Naive B cell (primary cell): ENCODE data around the gene ACADSB. TPM values are rescaled to one million over a fixed set of nuclear protein-coding genes. Genes with fewer than 3 reads are reported as not detected.

ENCODE experiments used
- ATAC-seq, 2 donors: fragments of 150-1000 bp; cut with Tn5 transposase; 2 replicates each; pipeline ENCODE4 v1.10.0; 2021; ENCODE audit warnings: low read depth in 2 of 2, mild to moderate bottlenecking in 2 of 2, moderate library complexity in 2 of 2
- DNase-seq: peaks from one replicate; pipeline ENCODE4 v3.0.0; 2022
- H3K27ac Mint-ChIP-seq, 6 donors: one replicate each; pipeline ENCODE4 v1.8.0; 2020 to 2022; ENCODE audit warnings: mild to moderate bottlenecking in 6 of 6, mixed read lengths in 6 of 6, moderate library complexity in 5 of 6, inconsistent platforms in 2 of 6
- H3K27me3 Mint-ChIP-seq, 3 donors: one replicate each; pipeline ENCODE4 v1.8.0; 2021 to 2022; ENCODE audit warnings: mixed read lengths in 3 of 3, mild to moderate bottlenecking in 1 of 3
- H3K36me3 Mint-ChIP-seq, 2 donors: one replicate each; pipeline ENCODE4 v1.8.0; 2020 to 2022; ENCODE audit warnings: mixed read lengths in 2 of 2, inconsistent platforms in 1 of 2, mild to moderate bottlenecking in 1 of 2
- H3K4me1 Mint-ChIP-seq, 3 donors: one replicate each; pipeline ENCODE4 v1.8.0; 2020 to 2022; ENCODE audit warnings: mixed read lengths in 3 of 3, inconsistent platforms in 1 of 3, mild to moderate bottlenecking in 1 of 3, moderate library complexity in 1 of 3
- H3K4me3 Mint-ChIP-seq, 8 donors: one replicate each; pipeline ENCODE4 v1.8.0; 2020 to 2022; ENCODE audit warnings: mild to moderate bottlenecking in 8 of 8, mixed read lengths in 8 of 8, moderate library complexity in 8 of 8, inconsistent platforms in 2 of 8
- H3K9me3 Mint-ChIP-seq, 7 donors: one replicate each; pipeline ENCODE4 v1.8.0; 2020 to 2022; ENCODE audit warnings: mixed read lengths in 7 of 7, mild to moderate bottlenecking in 5 of 7, inconsistent platforms in 2 of 7, moderate library complexity in 1 of 7
- polyA plus RNA-seq, 6 donors: library from polyadenylated mRNA; unstranded; fragments of 300-500 nt; fragmentation: Illumina TruSeq; gene quantifications; one replicate each; pipeline ENCODE4 v1.2.3, GENCODE V29; 2021; ENCODE audit warnings: low read depth in 6 of 6

Gene ACADSB
- 10 to 100 TPM; 18.4 to 28.6 (median 25.1) TPM for polyA plus RNA-seq

DNA sequence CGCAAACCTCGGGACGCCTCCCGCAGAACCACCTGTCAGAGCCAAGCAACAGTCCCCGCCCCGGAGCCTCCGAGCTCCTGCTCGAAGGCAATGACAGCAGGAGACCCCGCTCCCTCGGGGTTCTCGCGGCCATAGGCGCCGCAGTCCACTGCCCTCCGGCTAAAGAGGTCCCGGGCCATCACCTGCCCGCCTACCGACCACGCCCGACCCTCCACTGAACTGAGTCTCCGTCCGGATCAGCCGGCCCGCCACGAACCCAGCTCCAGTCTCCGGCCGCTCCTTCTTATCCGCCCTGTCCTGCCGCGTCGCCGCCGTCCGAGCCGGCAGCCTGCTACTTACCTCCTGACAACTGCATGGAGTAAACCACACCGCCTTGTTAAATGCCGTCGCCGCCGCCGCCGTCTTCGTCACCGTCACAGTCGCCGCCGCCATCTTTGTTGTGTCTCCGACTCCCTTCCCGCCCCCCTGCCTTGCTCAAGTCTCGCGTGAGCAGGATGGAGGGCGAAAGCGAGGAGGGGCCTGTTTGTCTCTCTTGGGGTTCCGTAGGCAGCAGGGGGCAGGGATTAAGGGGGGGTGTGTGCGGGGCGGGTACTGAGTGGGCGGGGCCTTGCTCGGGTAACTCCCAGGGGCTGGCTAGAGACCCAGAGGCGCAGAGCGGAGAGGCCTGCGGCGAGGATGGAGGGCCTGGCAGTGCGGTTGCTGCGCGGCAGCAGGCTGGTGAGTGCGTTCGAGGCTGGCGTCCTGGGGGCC is at the start of gene ACADSB, which contains the start of gene IKZF5:
Gene ACADSB, plus strand, starts transcription at position 652 of the 750 bp plus-strand sequence. Its CDS starts 24 bp downstream, at position 676.
Gene IKZF5, minus strand, starts transcription at position 441 of the 750 bp plus-strand sequence. CDS start 10,170 bp downstream, outside the sequence.
- Mint-ChIP-seq H3K9me3 (no peaks in the 10 kb centered on the region), H3K36me3 (peaks cover 10 to 17% of the 10 kb centered on the region in 2 donors), H3K27ac (peak within 1 kb of the TSS; percentile 98 to 100 (median 99)), H3K4me1 (peaks cover 38 to 45% (median 39%) of the 10 kb centered on the region in 3 donors), H3K4me3 (peak within 1 kb of the TSS; percentile 93 to 100 (median 100)), H3K27me3 (no peaks in the 10 kb centered on the region)
- ATAC-seq (peak; percentile 85 to 88), DNase-seq (peak; percentile 95)

GRCh38 chr10:122962405-122962804 is 46.4 kb upstream of the ACADSB start:
- DNase-seq (no peak), ATAC-seq (no peak)
- Mint-ChIP-seq H3K36me3 (peaks cover 17 to 30% of the 10 kb centered on the region in 2 donors), H3K27ac (no peak overlapping the region), H3K4me1 (no peaks in the 10 kb centered on the region), H3K27me3 (peaks cover 27 to 47% (median 43%) of the 10 kb centered on the region in 3 donors), H3K9me3 (peaks cover 10 to 38% (median 22%) of the 10 kb centered on the region in 7 donors), H3K4me3 (no peak overlapping the region)

DNA sequence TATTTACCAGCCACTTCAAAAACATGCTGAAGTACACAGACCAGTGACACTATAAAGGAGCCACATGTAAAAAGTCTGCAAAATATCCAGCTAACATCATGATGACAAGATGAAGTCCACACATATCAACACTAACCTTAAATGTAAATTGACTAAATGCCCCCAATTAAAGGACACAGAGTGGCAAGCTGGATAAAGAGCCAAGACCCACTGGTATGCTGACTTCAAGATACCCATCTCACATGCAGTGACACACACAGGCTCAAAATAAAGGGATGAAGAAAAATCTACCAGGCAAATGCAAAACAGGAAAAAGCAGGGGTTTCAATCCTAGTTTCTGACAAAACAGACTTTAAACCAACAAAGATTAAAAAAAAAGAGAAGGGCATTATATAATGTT is 41.9 kb upstream of the ACADSB start:
- DNase-seq, result no peak

GRCh38 chr10:122968698-122969097 is 40.1 kb upstream of the ACADSB start:
- no peaks in the 10 kb centered on the region for H3K4me1 Mint-ChIP-seq
- H3K27me3 Mint-ChIP-seq, result peaks cover 23 to 49% (median 36%) of the 10 kb centered on the region in 3 donors
- no peak overlapping the region for H3K27ac Mint-ChIP-seq
- ATAC-seq, result no peak
- no peak overlapping the region for H3K4me3 Mint-ChIP-seq
- DNase-seq, result no peak
- peaks cover 19 to 36% of the 10 kb centered on the region in 2 donors for H3K36me3 Mint-ChIP-seq
- peaks cover 19 to 48% (median 31%) of the 10 kb centered on the region in 7 donors for H3K9me3 Mint-ChIP-seq

More for the DNA sequence above, 41.9 kb upstream of the ACADSB start:
- Mint-ChIP-seq H3K36me3 (peaks cover 19 to 47% of the 10 kb centered on the region in 2 donors), H3K27ac (no peak overlapping the region), H3K4me1 (no peaks in the 10 kb centered on the region), H3K9me3 (peaks cover 19 to 59% (median 31%) of the 10 kb centered on the region in 7 donors), H3K27me3 (peaks cover 23 to 49% (median 44%) of the 10 kb centered on the region in 3 donors), H3K4me3 (no peak overlapping the region)
- ATAC-seq, result no peak

GRCh38 chr10:122974023-122974422 is 34.8 kb upstream of the ACADSB start:
- Mint-ChIP-seq H3K27ac (no peak overlapping the region), H3K27me3 (peaks cover 3 to 23% (median 10%) of the 10 kb centered on the region in 3 donors), H3K4me3 (no peak overlapping the region), H3K9me3 (peaks cover 0 to 6% (median 3%) of the 10 kb centered on the region in 7 donors), H3K4me1 (peaks cover 0 to 2% (median 0%) of the 10 kb centered on the region in 3 donors), H3K36me3 (peaks cover 0 to 4% of the 10 kb centered on the region in 2 donors)
- ATAC-seq (no peak), DNase-seq (no peak)

GRCh38 chr10:122974543-122975064 is 34.2 kb upstream of the ACADSB start:
- DNase-seq (no peak), ATAC-seq (no peak)
- peaks cover 0 to 1% (median 0%) of the 10 kb centered on the region in 7 donors for H3K9me3 Mint-ChIP-seq
- H3K4me1 Mint-ChIP-seq, result peaks cover 0 to 2% (median 0%) of the 10 kb centered on the region in 3 donors
- no peak overlapping the region for H3K27ac Mint-ChIP-seq
- H3K27me3 Mint-ChIP-seq, result peaks cover 3 to 23% (median 10%) of the 10 kb centered on the region in 3 donors
- H3K4me3 Mint-ChIP-seq, result no peak overlapping the region
- H3K36me3 Mint-ChIP-seq, result no peaks in the 10 kb centered on the region

DNA sequence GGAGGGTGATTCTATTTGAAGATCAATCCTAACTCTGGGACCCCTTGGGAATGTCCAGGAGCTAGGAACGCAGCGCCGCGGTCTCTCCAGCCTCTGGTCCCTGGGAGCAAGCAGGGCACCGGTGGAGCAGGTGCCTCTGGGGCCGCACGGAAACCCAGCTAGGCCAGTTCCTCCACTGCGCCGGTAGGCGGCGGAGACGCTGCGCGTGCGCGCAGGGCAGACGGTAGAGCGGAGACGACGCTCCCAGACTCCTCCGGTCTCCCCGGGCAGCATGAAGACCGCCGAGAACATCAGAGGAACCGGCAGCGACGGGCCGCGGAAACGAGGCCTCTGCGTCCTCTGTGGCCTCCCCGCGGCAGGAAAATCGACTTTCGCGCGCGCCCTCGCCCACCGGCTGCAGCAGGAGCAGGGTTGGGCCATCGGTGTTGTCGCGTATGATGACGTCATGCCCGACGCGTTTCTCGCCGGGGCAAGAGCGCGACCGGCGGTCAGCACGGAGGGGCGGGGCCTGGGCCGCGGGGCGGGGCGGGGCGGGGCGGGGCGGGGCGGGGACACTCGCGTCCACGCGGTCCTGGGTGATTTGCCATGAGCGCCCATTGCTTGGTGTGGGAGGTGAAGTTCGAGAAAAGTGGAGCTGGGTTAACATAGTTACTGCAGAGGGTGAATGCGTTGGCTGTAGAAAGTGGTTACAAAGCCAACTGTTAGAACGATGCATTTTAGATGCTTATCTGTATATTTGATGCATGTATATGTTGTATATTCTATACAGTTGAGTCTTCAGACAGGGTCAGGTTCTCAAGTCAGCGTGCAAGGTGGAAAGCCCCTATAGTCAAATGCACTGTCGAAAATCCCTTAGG is 28.4 kb upstream of the ACADSB start, which contains the start of gene PSTK:
Gene PSTK, plus strand, starts transcription at position 193 of the 857 bp plus-strand sequence. Its CDS starts 79 bp downstream, at position 272.
- Mint-ChIP-seq H3K27me3 (peaks cover 0 to 10% (median 3%) of the 10 kb centered on the region in 3 donors), H3K27ac (peak within 1 kb of the TSS; percentile 85 to 97 (median 95)), H3K36me3 (peaks cover 0 to 8% of the 10 kb centered on the region in 2 donors)

DNA sequence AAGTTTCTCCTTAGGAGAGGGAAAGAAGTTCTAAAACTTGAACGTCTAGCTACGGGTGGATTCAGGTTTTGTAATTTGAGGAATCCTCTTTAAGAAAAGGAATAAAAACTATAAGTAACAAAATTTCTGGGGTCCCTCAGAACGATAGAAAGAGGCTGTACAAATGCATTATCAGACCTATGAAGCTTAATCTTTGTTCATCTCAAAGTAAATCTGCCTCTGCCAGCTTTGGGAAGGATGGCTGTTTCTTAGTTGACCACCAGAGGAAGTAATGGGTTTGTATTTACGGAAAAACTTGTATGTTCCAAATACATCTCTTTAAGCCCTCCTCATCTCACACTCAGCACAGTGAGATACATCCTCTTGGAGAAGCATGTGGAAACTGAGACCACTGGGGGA is 27.7 kb upstream of the ACADSB start:
- peaks cover 10 to 18% (median 16%) of the 10 kb centered on the region in 3 donors for H3K4me1 Mint-ChIP-seq
- ATAC-seq, result no peak
- peaks cover 0 to 8% of the 10 kb centered on the region in 2 donors for H3K36me3 Mint-ChIP-seq
- peaks cover 0 to 10% (median 0%) of the 10 kb centered on the region in 3 donors for H3K27me3 Mint-ChIP-seq
- peak overlapping the region; percentile 85 to 95 (median 92) for H3K4me3 Mint-ChIP-seq
- H3K9me3 Mint-ChIP-seq, result no peaks in the 10 kb centered on the region
- peak overlapping the region; percentile 59 to 97 (median 95) for H3K27ac Mint-ChIP-seq
- DNase-seq, result peak; percentile 4

More for the DNA sequence above, 28.4 kb upstream of the ACADSB start, which contains the start of gene PSTK:
- DNase-seq, result peak; percentile 91
- Mint-ChIP-seq H3K4me1 (peaks cover 10 to 18% (median 16%) of the 10 kb centered on the region in 3 donors), H3K9me3 (no peaks in the 10 kb centered on the region), H3K4me3 (peak within 1 kb of the TSS; percentile 85 to 95 (median 92))
- peak; percentile 92 to 93 for ATAC-seq

DNA sequence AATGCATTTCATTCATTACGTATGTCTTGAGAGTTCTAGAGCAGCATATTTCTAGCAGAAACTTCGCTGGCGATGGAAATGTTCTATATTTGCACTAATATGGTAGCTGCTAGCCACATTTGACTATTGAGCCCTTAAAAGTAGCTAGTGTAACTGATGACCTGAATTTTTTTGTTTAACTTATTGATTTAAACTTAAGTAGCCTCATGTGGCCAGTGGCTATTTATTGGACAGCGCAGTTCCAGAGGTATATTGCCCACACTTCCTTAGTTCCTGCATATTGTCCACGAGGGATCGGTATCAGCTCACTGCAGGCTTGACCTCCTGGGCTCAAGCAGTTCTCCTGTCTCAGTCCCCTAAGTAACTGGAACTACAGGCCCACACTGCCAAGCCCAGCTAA is 24.9 kb upstream of the ACADSB start:
- no peak for ATAC-seq
- Mint-ChIP-seq H3K36me3 (peaks cover 0 to 12% of the 10 kb centered on the region in 2 donors), H3K4me1 (peaks cover 10 to 17% (median 16%) of the 10 kb centered on the region in 3 donors), H3K4me3 (peak overlapping the region in 1 of 8 donors; percentile 38), H3K27me3 (no peaks in the 10 kb centered on the region), H3K27ac (no peak overlapping the region), H3K9me3 (no peaks in the 10 kb centered on the region)
- no peak for DNase-seq

DNA sequence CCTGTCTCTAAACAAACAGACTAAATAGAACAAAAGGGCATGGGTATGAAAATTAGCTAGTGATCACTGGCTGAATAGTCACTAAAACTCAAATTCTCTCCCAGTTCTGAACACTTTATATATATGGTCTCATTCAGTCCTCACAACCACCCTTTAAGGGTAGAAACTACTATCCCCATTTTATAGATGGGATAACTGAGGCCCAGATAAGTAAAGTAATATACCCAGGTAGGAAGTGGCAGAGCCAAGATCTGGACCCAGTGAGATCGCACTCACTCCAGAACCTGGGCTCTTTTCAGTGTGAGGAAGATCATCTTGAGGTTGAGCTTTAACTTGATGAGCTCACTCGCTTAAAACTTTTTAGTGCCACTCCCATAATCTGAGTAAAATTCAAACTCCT is 24.1 kb upstream of the ACADSB start:
- ATAC-seq, result no peak
- DNase-seq, result no peak
- Mint-ChIP-seq H3K4me1 (peaks cover 10 to 15% (median 15%) of the 10 kb centered on the region in 3 donors), H3K4me3 (peak overlapping the region in 1 of 8 donors; percentile 33), H3K36me3 (peaks cover 0 to 12% of the 10 kb centered on the region in 2 donors), H3K9me3 (no peaks in the 10 kb centered on the region), H3K27me3 (no peaks in the 10 kb centered on the region), H3K27ac (no peak overlapping the region)

- ATAC-seq (no peak), DNase-seq (no peak)
- H3K9me3 Mint-ChIP-seq, result no peaks in the 10 kb centered on the region
- no peaks in the 10 kb centered on the region for H3K27me3 Mint-ChIP-seq
- H3K36me3 Mint-ChIP-seq, result peaks cover 0 to 12% of the 10 kb centered on the region in 2 donors
- no peak overlapping the region for H3K27ac Mint-ChIP-seq
- peaks cover under 1% of the 10 kb centered on the region in 3 donors for H3K4me1 Mint-ChIP-seq
- no peak overlapping the region for H3K4me3 Mint-ChIP-seq
Measured at GRCh38 chr10:122986335-122986734, 22.5 kb upstream of the ACADSB start.

DNA sequence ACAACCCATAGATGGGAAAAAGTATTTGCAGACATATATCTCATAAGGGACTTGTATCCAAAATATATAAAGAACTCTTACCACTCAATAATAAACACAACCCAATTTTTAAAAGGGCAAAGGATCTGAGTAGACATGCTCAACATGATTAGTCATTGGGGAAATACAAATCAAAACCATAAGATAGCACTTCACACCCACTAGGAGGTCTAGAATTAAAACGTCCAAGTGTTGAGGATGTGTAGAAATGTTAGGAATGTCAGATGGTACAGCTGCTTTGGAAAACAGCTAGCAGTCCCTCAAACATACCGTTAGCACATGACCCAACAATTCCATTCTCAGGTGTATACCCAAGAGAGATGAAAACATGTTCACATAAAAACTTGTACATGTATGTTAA is 20.3 kb upstream of the ACADSB start:
- no peak for ATAC-seq
- DNase-seq, result no peak
- H3K27ac Mint-ChIP-seq, result no peak overlapping the region

More for the DNA sequence above, 20.3 kb upstream of the ACADSB start:
- H3K4me3 Mint-ChIP-seq, result no peak overlapping the region
- peaks cover 0 to 12% of the 10 kb centered on the region in 2 donors for H3K36me3 Mint-ChIP-seq
- no peaks in the 10 kb centered on the region for H3K9me3 Mint-ChIP-seq
- no peaks in the 10 kb centered on the region for H3K27me3 Mint-ChIP-seq
- no peaks in the 10 kb centered on the region for H3K4me1 Mint-ChIP-seq
